MG63 (cell line): ENCODE measurements around the gene CAV2. TPM values are rescaled to one million over a fixed set of nuclear protein-coding genes. Genes with fewer than 3 reads are reported as not detected.
A peak's percentile ranks its signal among the peaks of the same experiment; 100 is the strongest.
"Not testable (repeated sequence)": the region's sequence is repeated elsewhere in the genome, so short reads cannot be mapped to it uniquely, and the experiment has no call there.

Experiments used
- DNase-seq: peaks from one replicate; pipeline ENCODE4 v3.0.0-alpha.2; 2020
- H3K27me3 ChIP-seq: fragments of 250-450 bp; sonication (Bioruptor Pico); 2 replicates; pipeline ENCODE4 v1.5.1; 2020; ENCODE audit warnings: mild to moderate bottlenecking, moderate library complexity
- H3K36me3 ChIP-seq: fragments of 250-450 bp; sonication (Bioruptor Pico); 2 replicates; pipeline ENCODE4 v1.5.1; 2020; ENCODE audit warnings: mild to moderate bottlenecking, moderate library complexity
- H3K4me3 ChIP-seq: fragments of 250-450 bp; sonication (Bioruptor Pico); 2 replicates; pipeline ENCODE4 v1.5.1; 2020; ENCODE audit warnings: mild to moderate bottlenecking, moderate library complexity
- H3K9me3 ChIP-seq: fragments of 250-450 bp; sonication (Bioruptor Pico); 2 replicates; pipeline ENCODE4 v1.5.1; 2020; ENCODE audit warnings: mild to moderate bottlenecking, moderate library complexity
- total RNA-seq: library from RNA; depleted of rRNA; stranded (reverse); fragments of >200 nt; shearing (Covaris generic); gene quantifications from 2 replicates; pipeline ENCODE4 v1.2.3, GENCODE V29; 2014; ENCODE audit warnings: low replicate concordance; rRNA removed

CAV2 gene, protein sequence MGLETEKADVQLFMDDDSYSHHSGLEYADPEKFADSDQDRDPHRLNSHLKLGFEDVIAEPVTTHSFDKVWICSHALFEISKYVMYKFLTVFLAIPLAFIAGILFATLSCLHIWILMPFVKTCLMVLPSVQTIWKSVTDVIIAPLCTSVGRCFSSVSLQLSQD
- total RNA-seq = 55.9 and 58.1 TPM in 2 replicates

DNA sequence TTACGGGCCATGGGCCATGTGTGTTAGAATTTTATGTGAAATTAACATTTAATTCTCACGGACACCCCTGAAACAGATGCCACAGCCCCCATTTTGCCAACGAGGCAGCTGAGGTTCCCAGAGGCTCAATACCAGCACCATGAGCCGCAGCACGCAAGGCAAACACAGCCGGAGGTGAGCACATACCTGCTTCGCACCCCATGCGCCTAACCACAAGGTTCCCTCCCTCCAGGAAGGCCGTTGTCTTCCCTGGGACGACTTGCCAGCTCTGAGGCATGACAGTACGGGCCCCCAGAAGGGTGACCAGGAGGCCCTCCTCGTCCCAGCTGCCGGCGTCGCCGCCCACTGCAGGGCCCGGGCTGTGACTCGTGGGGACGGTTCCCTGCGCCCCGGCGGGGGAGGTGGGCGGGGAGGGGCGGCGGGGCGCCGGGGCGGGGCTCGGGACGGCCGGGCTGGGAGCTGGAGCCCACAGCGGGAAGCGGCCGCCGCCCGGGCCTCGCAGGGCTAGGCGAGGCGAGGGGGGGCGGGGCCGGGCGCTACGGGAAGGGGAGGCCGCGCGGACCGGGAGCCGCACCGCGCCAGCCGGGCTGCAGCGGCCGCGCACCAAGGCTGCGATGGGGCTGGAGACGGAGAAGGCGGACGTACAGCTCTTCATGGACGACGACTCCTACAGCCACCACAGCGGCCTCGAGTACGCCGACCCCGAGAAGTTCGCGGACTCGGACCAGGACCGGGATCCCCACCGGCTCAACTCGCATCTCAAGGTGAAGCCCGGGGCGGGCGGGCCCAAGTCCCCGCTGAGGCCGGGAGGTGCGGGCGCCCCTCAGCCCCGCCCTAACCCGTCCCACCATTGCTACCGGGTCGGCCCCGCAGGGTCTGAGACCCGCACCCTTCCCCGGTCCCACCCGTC, at the start of gene CAV2:
TSS of gene CAV2 (plus strand) at position 571 of the 910 bp plus-strand sequence. CDS start at position 615, 44 bp downstream.
- no peaks in the 10 kb centered on the region for H3K9me3 ChIP-seq
- H3K4me3 ChIP-seq = peak within 1 kb of the TSS; percentile 70
- H3K27me3 ChIP-seq = no peaks in the 10 kb centered on the region
- peaks cover 14% of the 10 kb centered on the region for H3K36me3 ChIP-seq
- peak; percentile 75 for DNase-seq

DNA sequence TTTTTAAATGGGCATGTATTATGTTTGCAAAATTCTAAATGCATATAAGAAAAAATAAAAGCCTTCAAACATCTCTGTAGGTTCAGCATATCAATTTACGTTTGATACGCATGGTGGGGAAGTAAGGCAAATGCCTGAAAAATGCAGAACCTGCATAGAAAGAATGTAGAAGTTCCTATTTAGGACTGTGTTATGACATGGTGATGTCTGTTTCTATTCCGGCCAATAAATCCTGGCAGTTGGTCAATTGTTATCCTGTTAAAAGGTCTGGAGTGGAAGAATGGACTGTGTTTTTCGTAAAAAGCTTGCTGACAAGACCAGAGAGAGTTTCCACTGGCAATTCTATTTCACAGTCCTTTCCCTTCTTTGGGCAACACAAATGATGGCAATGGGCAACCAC, 49.6 kb upstream of the CAV2 start:
- H3K36me3 ChIP-seq = no peaks in the 10 kb centered on the region
- no peaks in the 10 kb centered on the region for H3K27me3 ChIP-seq
- H3K4me3 ChIP-seq = no peak overlapping the region
- H3K9me3 ChIP-seq = no peaks in the 10 kb centered on the region
- DNase-seq = no peak

DNA sequence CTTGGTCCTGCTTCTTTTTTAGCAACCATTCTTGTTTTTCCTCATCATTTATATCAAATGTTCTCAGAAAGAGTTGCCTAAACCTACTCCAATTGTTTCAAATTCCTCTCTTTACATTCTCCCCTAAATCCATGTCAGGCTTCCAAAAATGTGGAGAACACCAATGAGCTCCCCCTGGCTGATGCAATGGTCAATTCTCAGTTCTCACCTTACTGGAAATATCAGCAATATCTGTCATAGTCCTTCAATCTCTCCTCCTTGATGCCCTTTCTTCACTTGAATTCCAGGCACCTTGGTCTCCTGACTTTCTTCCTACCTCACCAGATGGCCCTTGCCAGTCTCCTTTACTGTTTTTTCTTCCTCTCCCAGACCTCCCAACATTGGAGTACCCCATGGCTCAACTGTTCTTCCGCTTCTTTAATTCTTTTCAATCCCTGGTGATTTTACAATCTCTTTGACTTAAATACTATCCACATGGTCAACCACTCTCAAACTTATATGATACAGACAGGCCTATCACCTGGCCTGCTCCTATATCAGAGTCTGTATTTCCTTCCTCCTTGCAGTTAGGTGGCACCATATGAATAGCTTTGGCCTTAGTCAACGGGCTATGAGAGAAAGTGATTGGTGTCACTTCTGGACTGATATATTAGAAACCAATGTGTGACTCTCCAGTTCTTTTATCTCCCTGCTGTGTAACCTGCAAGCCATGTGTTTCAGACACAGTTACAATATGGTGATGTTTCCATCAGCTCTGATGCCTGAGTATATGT, 47.4 kb upstream of the CAV2 start:
- Histone ChIP-seq H3K27me3 (no peaks in the 10 kb centered on the region), H3K36me3 (no peaks in the 10 kb centered on the region), H3K9me3 (no peaks in the 10 kb centered on the region), H3K4me3 (no peak overlapping the region)
- DNase-seq = no peak

DNA sequence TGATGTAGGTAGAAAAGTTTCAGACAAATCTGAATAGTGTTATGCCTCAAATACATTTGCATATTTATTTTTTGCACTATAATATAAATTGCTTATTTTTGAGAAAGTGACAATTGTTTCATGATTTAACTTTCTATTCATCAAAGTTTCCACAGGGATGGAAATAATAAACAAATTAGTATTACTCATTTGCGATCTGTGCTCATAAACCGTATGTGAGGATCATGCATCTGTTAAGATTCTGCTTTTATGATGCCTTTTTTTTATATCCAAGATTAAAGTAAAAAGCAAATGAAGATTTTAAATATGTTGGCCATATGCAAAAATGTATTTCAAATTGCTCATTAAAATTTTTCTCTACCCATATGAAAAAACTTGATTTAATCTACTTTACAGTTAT, 45.2 kb upstream of the CAV2 start:
- Histone ChIP-seq H3K36me3 (no peaks in the 10 kb centered on the region), H3K27me3 (no peaks in the 10 kb centered on the region), H3K9me3 (no peaks in the 10 kb centered on the region), H3K4me3 (no peak overlapping the region)
- DNase-seq = no peak

DNA sequence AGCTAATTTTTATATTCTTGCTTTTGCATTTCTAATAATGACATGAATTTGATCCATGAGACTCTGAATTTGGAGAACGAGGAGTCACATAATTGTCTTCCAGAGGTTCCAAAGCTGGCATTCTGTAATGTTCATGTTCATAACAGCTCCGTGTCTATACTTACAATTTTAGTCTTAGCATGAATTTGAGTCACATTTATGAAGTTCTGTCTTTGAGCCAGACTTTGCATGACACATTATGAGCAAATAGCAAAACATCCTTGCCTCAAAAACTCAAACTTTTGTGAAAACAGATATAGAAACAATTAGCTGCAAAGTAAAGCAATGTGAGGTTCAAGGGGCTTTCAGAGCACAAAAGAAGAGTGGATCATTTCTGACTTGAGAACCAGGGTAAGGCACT, 44.5 kb upstream of the CAV2 start:
- Histone ChIP-seq H3K36me3 (no peaks in the 10 kb centered on the region), H3K4me3 (no peak overlapping the region), H3K27me3 (no peaks in the 10 kb centered on the region), H3K9me3 (no peaks in the 10 kb centered on the region)
- DNase-seq = no peak

DNA sequence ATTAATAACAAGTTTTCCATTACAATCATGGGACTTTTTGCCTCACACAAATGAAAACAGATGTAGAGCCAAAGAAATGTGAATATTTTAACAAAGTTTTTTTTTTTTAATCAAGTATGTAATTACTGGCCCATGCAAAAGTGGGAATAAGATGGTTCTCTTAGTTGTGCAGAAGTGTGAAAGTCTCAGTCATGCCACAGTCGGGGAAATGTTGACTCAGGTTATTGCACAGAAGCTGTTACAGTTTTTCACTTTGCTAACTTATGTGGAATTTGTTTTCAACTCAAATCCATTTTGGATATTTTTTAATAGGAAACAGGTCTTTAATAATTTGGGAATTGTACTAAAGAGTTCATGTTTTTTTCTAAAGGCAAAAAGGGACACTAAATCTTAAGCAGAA, 44.0 kb upstream of the CAV2 start:
- H3K36me3 ChIP-seq = no peaks in the 10 kb centered on the region
- H3K27me3 ChIP-seq = no peaks in the 10 kb centered on the region
- no peak overlapping the region for H3K4me3 ChIP-seq
- H3K9me3 ChIP-seq = no peaks in the 10 kb centered on the region
- no peak for DNase-seq

DNA sequence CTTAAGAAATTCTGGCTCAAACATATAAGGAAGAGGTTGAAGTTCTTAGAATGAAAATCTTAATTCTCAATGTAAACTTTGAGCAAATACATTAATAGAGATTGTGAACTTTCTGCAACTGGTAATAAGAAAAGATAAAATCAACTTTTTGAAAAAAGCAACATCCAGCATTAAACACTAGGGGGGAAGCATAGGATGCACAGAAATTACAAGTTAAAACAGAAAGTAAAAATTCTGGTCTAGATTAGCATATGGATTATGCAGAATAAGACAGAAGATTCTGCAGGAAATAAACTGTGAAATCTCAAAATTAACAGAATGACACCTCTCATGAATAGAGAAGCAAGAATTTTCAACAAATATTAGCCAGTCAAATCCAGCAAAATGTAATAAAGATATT, 38.0 kb upstream of the CAV2 start:
- no peak overlapping the region for H3K4me3 ChIP-seq
- H3K27me3 ChIP-seq = no peaks in the 10 kb centered on the region
- H3K9me3 ChIP-seq = no peaks in the 10 kb centered on the region
- DNase-seq = no peak
- H3K36me3 ChIP-seq = no peaks in the 10 kb centered on the region

DNA sequence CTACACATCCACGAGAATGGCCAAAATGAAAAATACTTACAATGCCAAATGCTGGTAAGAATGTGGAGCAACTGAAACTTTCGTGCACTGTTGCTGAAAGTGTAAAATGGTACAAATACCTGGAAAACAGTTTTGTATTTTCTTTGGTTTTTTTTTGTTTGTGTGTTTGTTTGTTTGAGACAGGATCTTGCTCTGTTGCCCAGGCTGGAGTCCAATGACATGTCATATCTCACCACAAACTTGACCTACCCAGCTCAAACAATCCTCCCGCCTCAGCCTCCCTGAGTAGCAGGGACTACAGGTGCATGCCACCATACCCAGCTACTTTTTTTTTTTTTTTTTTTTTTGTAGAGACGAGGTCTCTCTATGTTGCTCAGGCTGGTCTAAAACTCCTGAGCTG, 35.6 kb upstream of the CAV2 start:
- DNase-seq = no peak
- Histone ChIP-seq H3K9me3 (peaks cover 2% of the 10 kb centered on the region; the same call in 1 of the 2 replicates), H3K36me3 (no peaks in the 10 kb centered on the region), H3K4me3 (no peak overlapping the region), H3K27me3 (no peaks in the 10 kb centered on the region)

DNA sequence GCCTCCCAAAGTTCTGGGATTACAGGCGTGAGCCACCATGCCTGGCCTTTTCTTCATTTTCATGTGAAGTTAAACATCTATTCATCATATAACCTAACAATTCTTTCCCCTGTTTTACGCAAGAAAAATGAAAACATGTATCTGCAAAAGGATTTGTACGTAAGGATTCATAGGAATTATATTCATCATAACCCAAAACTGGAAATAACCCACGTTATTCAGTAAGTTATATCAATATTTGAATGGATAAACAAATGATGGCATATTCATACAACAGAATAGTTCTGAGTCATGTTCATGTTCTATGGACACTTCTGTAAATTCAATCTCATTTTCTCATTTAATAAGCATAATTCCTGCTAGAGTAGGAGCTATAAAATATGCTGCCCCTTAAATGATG, 35.2 kb upstream of the CAV2 start:
- DNase-seq = no peak
- peaks cover 2% of the 10 kb centered on the region; the same call in 1 of the 2 replicates for H3K9me3 ChIP-seq

DNA sequence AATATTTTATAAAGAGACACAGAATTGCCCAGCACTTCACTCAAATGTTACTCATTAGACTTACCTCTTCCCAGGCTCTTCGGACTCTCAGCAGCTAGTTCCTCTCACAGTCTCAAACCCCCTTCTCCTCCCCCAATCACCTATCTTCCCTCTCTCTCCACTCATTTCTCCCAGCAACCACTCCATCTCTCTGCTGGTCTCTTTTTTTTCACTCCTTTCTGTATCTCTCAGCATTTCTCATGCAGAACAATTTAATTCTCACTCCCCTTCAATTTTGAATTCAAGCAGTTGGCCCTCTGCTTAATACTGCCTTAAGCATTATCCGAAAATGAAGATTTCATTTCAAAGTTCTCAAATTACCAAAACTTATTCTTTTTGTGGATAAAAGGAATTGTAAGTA, 34.4 kb upstream of the CAV2 start:
- no peaks in the 10 kb centered on the region for H3K36me3 ChIP-seq
- no peak overlapping the region for H3K4me3 ChIP-seq
- no peak for DNase-seq
- no peaks in the 10 kb centered on the region for H3K27me3 ChIP-seq
- H3K9me3 ChIP-seq = peaks cover 2% of the 10 kb centered on the region; the same call in 1 of the 2 replicates

More for the DNA sequence above, 35.2 kb upstream of the CAV2 start:
- no peaks in the 10 kb centered on the region for H3K27me3 ChIP-seq
- no peak overlapping the region for H3K4me3 ChIP-seq
- H3K36me3 ChIP-seq = no peaks in the 10 kb centered on the region

DNA sequence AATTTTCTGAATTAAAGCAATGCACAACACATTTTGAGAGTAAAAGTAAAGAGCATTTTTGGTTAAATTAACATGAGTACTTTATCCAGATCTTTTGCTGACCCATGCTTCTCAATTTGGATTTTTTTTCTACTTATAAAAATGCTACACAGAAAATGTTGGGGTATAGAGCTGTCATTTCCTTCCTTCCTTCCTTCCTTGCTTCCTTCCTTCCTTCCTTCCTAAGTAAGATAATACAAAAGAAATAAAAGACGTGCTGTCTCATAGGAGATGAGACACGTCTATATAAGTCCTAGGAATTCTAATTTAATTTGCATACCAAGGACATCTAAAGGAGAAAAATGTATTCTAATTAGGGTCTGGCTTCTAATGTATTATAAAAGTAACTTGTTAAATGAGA, 31.0 kb upstream of the CAV2 start:
- peaks cover 2% of the 10 kb centered on the region for H3K9me3 ChIP-seq
- H3K27me3 ChIP-seq = no peaks in the 10 kb centered on the region
- no peak for DNase-seq
- H3K4me3 ChIP-seq = no peak overlapping the region
- H3K36me3 ChIP-seq = no peaks in the 10 kb centered on the region

DNA sequence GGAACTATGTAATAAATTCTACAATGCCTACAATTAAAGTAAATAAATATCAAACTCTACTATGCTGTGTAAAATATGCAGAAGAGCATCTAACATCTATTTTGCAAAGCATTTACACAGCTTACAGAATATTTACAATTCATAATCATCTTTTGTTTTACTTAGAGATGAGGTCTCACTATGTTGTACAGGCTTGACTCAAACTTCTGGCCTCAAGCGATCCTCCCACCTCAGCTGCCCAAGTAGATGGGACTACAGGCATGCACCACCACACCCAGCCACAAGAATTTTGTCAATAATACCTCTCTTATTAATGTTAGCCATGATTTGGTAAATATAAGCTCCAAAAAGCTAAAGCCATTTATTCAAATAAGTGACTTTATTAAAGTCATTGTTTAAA, 21.9 kb upstream of the CAV2 start:
- no peaks in the 10 kb centered on the region for H3K27me3 ChIP-seq
- H3K9me3 ChIP-seq = no peaks in the 10 kb centered on the region; the same call in 1 of the 2 replicates
- no peak overlapping the region for H3K4me3 ChIP-seq
- DNase-seq = no peak
- no peaks in the 10 kb centered on the region for H3K36me3 ChIP-seq

DNA sequence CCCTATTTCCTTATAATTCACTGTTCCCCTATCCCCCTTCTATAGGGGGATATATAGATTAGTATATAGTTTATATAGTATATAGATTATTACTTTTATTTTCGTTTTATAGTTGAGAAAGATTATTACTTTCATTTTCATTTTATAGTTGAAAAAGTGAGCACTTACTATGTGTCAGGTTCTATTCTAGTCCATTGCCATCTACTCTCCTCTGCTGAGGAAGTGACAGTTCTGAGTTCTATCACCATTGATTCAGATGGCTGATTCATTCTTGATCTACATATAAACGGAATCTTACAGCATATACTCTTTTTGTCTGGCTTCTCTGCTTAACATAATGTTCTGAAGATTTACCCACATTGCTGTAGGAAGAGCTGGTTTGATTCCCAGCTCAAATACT, 20.7 kb upstream of the CAV2 start:
- no peak for DNase-seq
- no peaks in the 10 kb centered on the region for H3K9me3 ChIP-seq
- no peaks in the 10 kb centered on the region for H3K27me3 ChIP-seq
- no peaks in the 10 kb centered on the region for H3K36me3 ChIP-seq
- H3K4me3 ChIP-seq = no peak overlapping the region

DNA sequence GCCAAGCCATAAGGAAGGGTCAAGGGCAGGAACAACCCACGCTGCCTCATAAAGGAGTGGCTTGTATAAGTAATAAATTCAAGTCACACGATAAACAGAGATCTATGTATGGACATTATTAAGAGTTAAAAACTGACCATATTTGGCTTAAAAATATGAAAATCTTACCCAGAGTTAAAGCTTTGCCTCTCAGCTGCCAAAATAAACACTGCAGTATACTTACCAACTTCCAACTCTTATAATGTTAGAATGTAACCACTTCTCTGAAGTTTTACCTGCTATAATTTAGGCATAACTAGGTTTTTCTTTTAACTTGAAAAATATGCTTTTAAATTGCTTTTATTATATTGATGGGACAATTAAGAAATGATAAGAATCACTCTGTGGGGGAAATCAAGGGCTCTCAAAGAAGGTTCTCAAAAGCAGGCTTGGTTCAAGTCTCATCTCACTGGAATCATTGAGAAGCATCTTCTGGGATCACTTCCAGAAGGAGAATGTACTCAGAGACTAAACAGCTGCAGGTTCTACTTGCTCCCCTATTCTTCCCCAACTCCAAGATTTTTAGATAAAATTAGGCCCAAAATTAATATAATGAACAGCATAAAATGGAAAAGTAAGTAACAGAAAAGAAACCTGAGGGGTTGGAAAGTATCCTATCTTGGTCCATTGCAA, 16.1 kb upstream of the CAV2 start:
- H3K4me3 ChIP-seq = no peak overlapping the region
- no peaks in the 10 kb centered on the region for H3K9me3 ChIP-seq
- H3K36me3 ChIP-seq = no peaks in the 10 kb centered on the region
- H3K27me3 ChIP-seq = no peaks in the 10 kb centered on the region
- DNase-seq = no peak

DNA sequence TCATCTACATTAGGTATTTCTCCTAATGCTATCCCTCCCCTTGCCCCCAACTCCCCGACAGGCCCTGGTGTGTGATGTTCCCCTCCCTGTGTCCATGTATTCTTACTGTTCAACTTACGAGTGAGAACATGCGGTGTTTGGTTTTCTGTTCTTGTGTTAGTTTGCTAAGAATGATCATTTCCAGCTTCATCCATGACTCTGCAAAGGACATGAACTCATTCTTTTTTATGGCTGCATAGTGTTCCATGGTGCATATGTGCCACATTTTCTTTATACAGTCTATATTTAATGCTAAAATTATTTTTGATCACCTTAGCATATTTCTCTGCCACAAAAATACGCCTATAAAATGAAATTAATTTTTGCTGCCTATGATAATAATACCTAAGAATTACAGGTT, 15.1 kb upstream of the CAV2 start:
- DNase-seq, H3K27me3 ChIP-seq, H3K9me3 ChIP-seq, H3K4me3 ChIP-seq, H3K36me3 ChIP-seq: not testable (repeated sequence)

DNA sequence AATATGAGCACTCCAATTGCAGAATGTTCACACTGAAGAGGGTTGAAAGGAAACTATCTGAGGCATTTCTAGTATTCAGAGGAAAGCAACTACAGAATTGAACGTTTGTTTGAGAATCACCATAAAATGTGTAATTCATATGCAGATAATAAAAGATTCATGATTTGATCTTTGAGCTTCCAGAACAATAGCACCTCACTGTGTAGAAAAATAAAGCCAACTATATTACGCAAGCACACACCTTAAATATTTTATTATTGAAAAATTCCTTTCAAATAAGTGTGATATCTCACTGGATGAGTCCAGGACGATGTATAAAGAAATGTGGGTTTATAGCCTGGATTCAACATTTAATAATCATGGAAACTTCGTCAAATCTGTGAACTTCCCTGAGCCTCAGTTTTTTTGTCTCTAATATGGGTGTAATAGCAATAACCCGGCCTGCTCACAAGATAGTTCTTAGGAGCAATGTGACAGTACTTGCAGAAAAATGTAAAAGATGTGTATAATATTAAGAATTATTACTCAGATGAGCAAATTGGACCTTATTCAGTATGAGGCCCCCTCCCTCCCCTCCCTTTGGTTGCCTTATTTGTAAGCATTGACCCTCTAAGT, 11.5 kb upstream of the CAV2 start:
- Histone ChIP-seq H3K36me3 (no peaks in the 10 kb centered on the region), H3K27me3 (no peaks in the 10 kb centered on the region)
- DNase-seq = no peak

More for the DNA sequence above, 11.5 kb upstream of the CAV2 start:
- Histone ChIP-seq H3K9me3 (no peaks in the 10 kb centered on the region), H3K4me3 (no peak overlapping the region)
